Subcutaneous adipose tissue (tissue), 4 donors: ENCODE measurements around the gene SHROOM3. TPM values are rescaled to one million over a fixed set of nuclear protein-coding genes. Genes with fewer than 3 reads are reported as not detected.

Experiments
- total RNA-seq, 4 donors: library from RNA; depleted of rRNA; stranded (reverse); fragments of >200 nt; gene quantifications; one replicate each; pipeline ENCODE4 v1.1.0, GENCODE V29; 2016
- TF ChIP-seq, protein P1 (sequence below): fragments of 450-650 bp; IDR thresholded peaks from one replicate; pipeline ENCODE4 v1.5.1; 2016; ENCODE audit warnings: low read depth, mild to moderate bottlenecking, control low read depth, antibody characterized with exemption, moderate library complexity

SHROOM3 gene
- total RNA-seq, 4 donors from 2014 or later = 0.22 to 0.38 (median 0.33) TPM; not detected in 1

DNA sequence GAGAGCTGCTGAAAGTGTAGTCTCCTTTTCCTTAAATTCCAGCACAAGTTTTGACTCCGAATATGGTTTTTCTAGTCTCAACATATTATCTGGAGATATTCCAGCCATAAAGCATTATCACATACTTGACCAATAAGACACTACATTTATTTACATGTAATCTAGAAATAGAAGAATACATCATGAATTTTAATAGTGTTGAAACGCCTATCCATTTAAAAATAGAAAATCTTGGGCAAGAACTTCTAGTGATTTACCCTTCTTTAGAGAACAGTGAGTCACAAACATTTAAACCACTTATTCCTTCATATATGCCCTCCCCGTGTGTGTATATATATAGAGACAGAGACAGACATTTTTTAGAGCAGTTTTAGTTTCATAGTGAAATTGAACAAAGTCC, 301.4 kb downstream of the SHROOM3 start:
- TF ChIP-seq, protein P1, sequence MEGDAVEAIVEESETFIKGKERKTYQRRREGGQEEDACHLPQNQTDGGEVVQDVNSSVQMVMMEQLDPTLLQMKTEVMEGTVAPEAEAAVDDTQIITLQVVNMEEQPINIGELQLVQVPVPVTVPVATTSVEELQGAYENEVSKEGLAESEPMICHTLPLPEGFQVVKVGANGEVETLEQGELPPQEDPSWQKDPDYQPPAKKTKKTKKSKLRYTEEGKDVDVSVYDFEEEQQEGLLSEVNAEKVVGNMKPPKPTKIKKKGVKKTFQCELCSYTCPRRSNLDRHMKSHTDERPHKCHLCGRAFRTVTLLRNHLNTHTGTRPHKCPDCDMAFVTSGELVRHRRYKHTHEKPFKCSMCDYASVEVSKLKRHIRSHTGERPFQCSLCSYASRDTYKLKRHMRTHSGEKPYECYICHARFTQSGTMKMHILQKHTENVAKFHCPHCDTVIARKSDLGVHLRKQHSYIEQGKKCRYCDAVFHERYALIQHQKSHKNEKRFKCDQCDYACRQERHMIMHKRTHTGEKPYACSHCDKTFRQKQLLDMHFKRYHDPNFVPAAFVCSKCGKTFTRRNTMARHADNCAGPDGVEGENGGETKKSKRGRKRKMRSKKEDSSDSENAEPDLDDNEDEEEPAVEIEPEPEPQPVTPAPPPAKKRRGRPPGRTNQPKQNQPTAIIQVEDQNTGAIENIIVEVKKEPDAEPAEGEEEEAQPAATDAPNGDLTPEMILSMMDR = no peak

DNA sequence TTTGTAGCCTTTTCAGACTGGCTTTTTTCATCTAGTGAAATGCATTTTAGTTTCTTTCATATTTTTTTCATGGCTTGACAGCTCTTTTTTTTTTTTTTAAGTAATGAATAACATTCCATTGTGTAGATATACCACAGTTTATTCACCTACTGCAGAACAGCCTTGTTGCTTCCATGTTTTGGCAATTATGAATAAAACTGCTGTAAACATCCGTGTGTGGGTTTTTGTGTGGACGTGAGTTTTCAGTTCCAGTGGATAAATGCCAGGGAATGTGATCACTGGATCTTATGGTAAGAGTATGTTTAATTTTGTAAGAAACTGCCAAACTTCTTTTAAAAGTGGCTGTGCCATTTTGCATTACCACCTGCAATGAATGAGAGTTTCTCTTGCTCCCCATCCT, 302.2 kb downstream of the SHROOM3 start:
- TF ChIP-seq, protein P1 = no peak

DNA sequence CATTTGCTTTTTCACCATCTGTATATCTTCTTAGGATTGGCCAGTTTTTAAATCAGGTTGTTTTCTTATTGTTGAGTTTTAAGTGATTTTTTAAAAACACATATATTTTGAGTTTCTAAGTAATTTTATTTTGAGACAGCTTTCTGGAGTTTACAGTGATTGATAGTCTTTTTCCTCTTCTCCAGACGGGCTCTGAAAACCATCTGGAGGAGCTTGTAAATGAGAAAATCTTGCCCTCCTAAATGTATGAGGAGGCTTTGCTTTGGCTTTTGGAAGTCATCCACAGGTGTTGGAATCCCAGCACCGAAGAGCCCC, 302.7 kb downstream of the SHROOM3 start:
- TF ChIP-seq, protein P1 = no peak

GRCh38 chr4:76738086-76738931, 303.3 kb downstream of the SHROOM3 start:
- TF ChIP-seq, protein P1 = no peak

DNA sequence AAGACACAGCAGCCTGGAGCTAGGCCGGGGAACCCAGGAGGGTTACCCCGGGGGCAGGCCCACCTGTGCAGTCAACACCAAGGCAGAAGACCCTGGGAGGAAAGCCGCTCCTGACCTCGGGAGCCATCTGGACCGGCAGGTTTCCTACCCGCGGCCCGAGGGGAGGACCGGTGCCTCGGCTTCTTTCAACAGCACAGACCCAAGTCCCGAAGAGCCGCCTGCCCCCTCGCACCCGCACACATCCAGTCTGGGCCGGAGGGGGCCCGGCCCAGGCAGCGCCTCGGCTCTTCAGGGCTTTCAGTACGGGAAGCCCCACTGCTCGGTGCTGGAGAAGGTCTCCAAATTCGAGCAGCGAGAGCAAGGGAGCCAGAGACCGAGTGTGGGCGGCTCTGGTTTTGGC, 305.2 kb downstream of the SHROOM3 start:
- TF ChIP-seq, protein P1 = no peak

DNA sequence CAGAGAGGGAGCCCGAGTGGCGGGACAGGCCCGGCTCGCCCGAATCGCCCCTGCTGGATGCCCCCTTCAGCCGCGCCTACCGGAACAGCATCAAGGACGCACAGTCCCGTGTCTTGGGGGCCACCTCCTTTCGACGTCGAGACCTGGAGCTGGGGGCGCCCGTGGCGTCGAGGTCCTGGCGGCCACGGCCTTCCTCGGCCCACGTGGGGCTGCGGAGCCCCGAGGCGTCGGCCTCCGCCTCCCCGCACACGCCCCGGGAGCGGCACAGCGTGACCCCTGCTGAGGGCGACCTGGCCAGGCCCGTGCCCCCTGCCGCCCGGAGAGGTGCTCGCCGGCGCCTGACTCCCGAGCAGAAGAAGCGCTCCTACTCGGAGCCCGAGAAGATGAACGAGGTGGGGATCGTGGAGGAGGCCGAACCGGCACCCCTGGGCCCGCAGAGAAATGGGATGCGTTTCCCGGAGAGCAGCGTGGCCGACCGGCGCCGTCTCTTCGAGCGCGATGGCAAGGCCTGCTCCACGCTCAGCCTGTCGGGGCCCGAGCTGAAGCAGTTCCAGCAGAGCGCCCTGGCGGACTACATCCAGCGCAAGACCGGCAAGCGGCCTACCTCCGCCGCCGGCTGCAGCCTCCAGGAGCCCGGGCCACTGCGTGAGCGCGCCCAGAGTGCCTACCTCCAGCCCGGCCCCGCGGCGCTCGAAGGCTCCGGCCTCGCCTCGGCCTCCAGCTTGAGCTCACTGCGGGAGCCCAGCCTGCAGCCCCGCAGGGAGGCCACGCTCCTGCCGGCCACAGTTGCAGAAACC, 306.0 kb downstream of the SHROOM3 start:
- TF ChIP-seq, protein P1 = no peak

- TF ChIP-seq, protein P1 = no peak
Measured at GRCh38 chr4:76741663-76742020, 306.6 kb downstream of the SHROOM3 start.
